ENCODE measurements around the gene DNAH7.

DNA sequence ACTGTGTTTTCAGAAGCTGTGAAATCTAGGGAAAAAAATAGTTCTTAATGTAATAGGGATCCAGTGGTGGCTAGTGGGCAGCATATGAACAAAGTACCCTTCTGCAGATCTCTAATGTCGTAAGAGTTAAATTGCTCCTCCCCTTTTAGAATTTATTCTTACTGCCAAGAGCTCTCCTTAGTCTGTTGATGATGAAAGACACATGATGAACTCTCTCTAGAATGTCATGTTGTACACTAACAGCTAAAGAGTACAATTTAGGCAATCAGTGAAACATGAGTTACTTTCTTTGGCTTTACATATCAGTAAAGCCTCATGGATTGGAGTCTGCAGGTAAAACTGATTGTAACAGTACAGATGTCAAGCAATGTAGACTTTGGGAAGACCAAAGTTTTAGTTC is 327.4 kb downstream of the DNAH7 start:
- TF ChIP-seq, protein P1, sequence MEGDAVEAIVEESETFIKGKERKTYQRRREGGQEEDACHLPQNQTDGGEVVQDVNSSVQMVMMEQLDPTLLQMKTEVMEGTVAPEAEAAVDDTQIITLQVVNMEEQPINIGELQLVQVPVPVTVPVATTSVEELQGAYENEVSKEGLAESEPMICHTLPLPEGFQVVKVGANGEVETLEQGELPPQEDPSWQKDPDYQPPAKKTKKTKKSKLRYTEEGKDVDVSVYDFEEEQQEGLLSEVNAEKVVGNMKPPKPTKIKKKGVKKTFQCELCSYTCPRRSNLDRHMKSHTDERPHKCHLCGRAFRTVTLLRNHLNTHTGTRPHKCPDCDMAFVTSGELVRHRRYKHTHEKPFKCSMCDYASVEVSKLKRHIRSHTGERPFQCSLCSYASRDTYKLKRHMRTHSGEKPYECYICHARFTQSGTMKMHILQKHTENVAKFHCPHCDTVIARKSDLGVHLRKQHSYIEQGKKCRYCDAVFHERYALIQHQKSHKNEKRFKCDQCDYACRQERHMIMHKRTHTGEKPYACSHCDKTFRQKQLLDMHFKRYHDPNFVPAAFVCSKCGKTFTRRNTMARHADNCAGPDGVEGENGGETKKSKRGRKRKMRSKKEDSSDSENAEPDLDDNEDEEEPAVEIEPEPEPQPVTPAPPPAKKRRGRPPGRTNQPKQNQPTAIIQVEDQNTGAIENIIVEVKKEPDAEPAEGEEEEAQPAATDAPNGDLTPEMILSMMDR (IDR thresholded peaks at IDR 0.05) = no peak
- no peak for TF ChIP-seq POLR2A (IDR thresholded peaks at IDR 0.05)

Data from testis (tissue), 2 donors.